H9 (cell line): ENCODE results near the gene IGF1R. TPM values are rescaled to one million over a fixed set of nuclear protein-coding genes. Genes with fewer than 3 reads are reported as not detected.

Experiments used
- DNase-seq: peaks from one replicate; pipeline ENCODE4 v3.0.0-alpha.2; 2017
- H2AFZ ChIP-seq: one replicate; pipeline ENCODE4 v1.6.1; 2013; ENCODE audit warnings: mild to moderate bottlenecking, low read length, control low read depth, moderate library complexity
- H2AK5ac ChIP-seq: 2 replicates; pipeline ENCODE4 v1.6.1; 2013; ENCODE audit warnings: low read length, control low read depth, mixed read lengths; ENCODE audit not compliant: insufficient read length
- H2BK120ac ChIP-seq: one replicate; pipeline ENCODE4 v1.6.1; 2013; ENCODE audit warnings: low read depth, mild to moderate bottlenecking, low read length, control low read depth, inconsistent platforms; ENCODE audit not compliant: poor library complexity, severe bottlenecking
- H2BK12ac ChIP-seq: 2 replicates; pipeline ENCODE4 v1.6.1; 2013; ENCODE audit warnings: low read length, control low read depth, mixed read lengths, low read depth; ENCODE audit not compliant: insufficient read length
- H2BK15ac ChIP-seq: 2 replicates; pipeline ENCODE4 v1.6.1; 2013; ENCODE audit warnings: low read depth, low read length, control low read depth
- H2BK20ac ChIP-seq: one replicate; pipeline ENCODE4 v1.6.1; 2013; ENCODE audit warnings: low read depth, mild to moderate bottlenecking, low read length, control low read depth, inconsistent platforms; ENCODE audit not compliant: poor library complexity, severe bottlenecking
- H2BK5ac ChIP-seq: 2 replicates; pipeline ENCODE4 v1.6.1; 2013; ENCODE audit warnings: low read length, control low read depth, mixed read lengths; ENCODE audit not compliant: insufficient read length
- H3K14ac ChIP-seq: 2 replicates; pipeline ENCODE4 v1.6.1; 2013; ENCODE audit warnings: low read length, control low read depth; ENCODE audit not compliant: insufficient read depth
- H3K18ac ChIP-seq: 2 replicates; pipeline ENCODE4 v1.6.1; 2013; ENCODE audit warnings: low read depth, mild to moderate bottlenecking, mixed read lengths, low read length, control low read depth; ENCODE audit not compliant: insufficient read length
- H3K23ac ChIP-seq: 2 replicates; pipeline ENCODE4 v1.6.1; 2013; ENCODE audit warnings: low read length, control low read depth, mixed read lengths, low read depth; ENCODE audit not compliant: insufficient read length
- H3K23me2 ChIP-seq: 2 replicates; pipeline ENCODE4 v1.6.1; 2013; ENCODE audit warnings: low read depth, mild to moderate bottlenecking, mixed read lengths, low read length, control low read depth; ENCODE audit not compliant: insufficient read length, poor library complexity, severe bottlenecking
- H3K27ac ChIP-seq: 2 replicates; pipeline ENCODE4 v1.5.1; 2013; ENCODE audit warnings: low read length, control low read depth, mixed read lengths, low read depth; ENCODE audit not compliant: insufficient read length
- H3K27me3 ChIP-seq: 2 replicates; pipeline ENCODE4 v1.6.1; 2013; ENCODE audit warnings: low read length, control low read depth, inconsistent platforms; ENCODE audit not compliant: insufficient read depth
- H3K4ac ChIP-seq: 2 replicates; pipeline ENCODE4 v1.6.1; 2013; ENCODE audit warnings: low read depth, mild to moderate bottlenecking, control low read depth, inconsistent platforms, low read length, moderate library complexity
- H3K4me1 ChIP-seq: 2 replicates; pipeline ENCODE4 v1.6.1; 2013; ENCODE audit warnings: low read length, control low read depth, inconsistent platforms; ENCODE audit not compliant: insufficient read depth
- H3K4me2 ChIP-seq: 2 replicates; pipeline ENCODE4 v1.6.1; 2013; ENCODE audit warnings: low read length, control low read depth, mixed read lengths; ENCODE audit not compliant: insufficient read length, insufficient read depth
- H3K56ac ChIP-seq: 2 replicates; pipeline ENCODE4 v1.6.1; 2013; ENCODE audit warnings: low read depth, mild to moderate bottlenecking, mixed read lengths, low read length, control low read depth; ENCODE audit not compliant: insufficient read length
- H3K79me1 ChIP-seq: 2 replicates; pipeline ENCODE4 v1.6.1; 2013; ENCODE audit warnings: low read depth, mild to moderate bottlenecking, moderate library complexity, low read length, control low read depth, inconsistent platforms; ENCODE audit not compliant: insufficient read depth, poor library complexity, severe bottlenecking
- H3K79me2 ChIP-seq: 2 replicates; pipeline ENCODE4 v1.6.1; 2013; ENCODE audit warnings: low read length, control low read depth, inconsistent platforms; ENCODE audit not compliant: insufficient read depth
- H3K9ac ChIP-seq: 2 replicates; pipeline ENCODE4 v1.6.1; 2013; ENCODE audit warnings: low read length, control low read depth, mixed read lengths; ENCODE audit not compliant: insufficient read length; ENCODE audit errors: extremely low read depth
- H3K9me3 ChIP-seq: one replicate; pipeline ENCODE4 v1.6.1; 2013; ENCODE audit warnings: low read depth, low read length, inconsistent platforms; ENCODE audit not compliant: control insufficient read depth
- H3T11ph ChIP-seq: one replicate; pipeline ENCODE4 v1.6.1; 2013; ENCODE audit warnings: mild to moderate bottlenecking, low read length, control low read depth, inconsistent platforms
- H4K20me1 ChIP-seq: one replicate; pipeline ENCODE4 v1.6.1; 2013; ENCODE audit not compliant: control insufficient read depth, insufficient read length, insufficient read depth
- H4K5ac ChIP-seq: 2 replicates; pipeline ENCODE4 v1.6.1; 2013; ENCODE audit warnings: low read depth, mild to moderate bottlenecking, mixed read lengths, low read length, control low read depth; ENCODE audit not compliant: insufficient read length
- H4K8ac ChIP-seq: replicated peaks from 2 replicates; pipeline ENCODE4 v1.6.1; 2013; ENCODE audit warnings: low read length, control low read depth, mixed read lengths, low read depth; ENCODE audit not compliant: insufficient read length
- H4K91ac ChIP-seq: 2 replicates; pipeline ENCODE4 v1.6.1; 2013; ENCODE audit warnings: low read depth, mild to moderate bottlenecking, moderate library complexity, mixed read lengths, low read length, control low read depth; ENCODE audit not compliant: insufficient read length
- H3K27ac Mint-ChIP-seq, 3 experiments: 2 replicates in 2 of 3; 3 replicates in 1 of 3; pipeline ENCODE4 v1.8.0; 2020 to 2021; ENCODE audit warnings: mixed read lengths in 3 of 3, mild to moderate bottlenecking in 1 of 3, moderate library complexity in 1 of 3
- H3K27me3 Mint-ChIP-seq: 2 replicates; pipeline ENCODE4 v1.8.0; 2021; ENCODE audit warnings: low read depth, mild to moderate bottlenecking, moderate library complexity, mixed read lengths
- H3K36me3 Mint-ChIP-seq, 3 experiments: 2 replicates in 2 of 3; 3 replicates in 1 of 3; pipeline ENCODE4 v1.8.0; 2020 to 2021; ENCODE audit warnings: low read depth in 3 of 3, mixed read lengths in 3 of 3; ENCODE audit not compliant: insufficient read depth in 1 of 3
- H3K4me1 Mint-ChIP-seq, 2 experiments: 2 replicates each; pipeline ENCODE4 v1.8.0; 2020; ENCODE audit warnings: mixed read lengths in 2 of 2
- H3K4me3 Mint-ChIP-seq, 2 experiments: 2 replicates in 1 of 2; 3 replicates in 1 of 2; pipeline ENCODE4 v1.8.0; 2020 to 2021; ENCODE audit warnings: mild to moderate bottlenecking in 2 of 2, mixed read lengths in 2 of 2, moderate library complexity in 1 of 2
- H3K9me3 Mint-ChIP-seq, 2 experiments: 2 replicates in 1 of 2; 3 replicates in 1 of 2; pipeline ENCODE4 v1.8.0; 2020; ENCODE audit warnings: mild to moderate bottlenecking in 2 of 2, mixed read lengths in 2 of 2, moderate library complexity in 1 of 2
- WGBS: extraction: QIAGEN DNeasy Blood & Tissue Kit; methylation state at CpG from one replicate; pipeline ENCODE4 v1.1.7; 2013; ENCODE audit warnings: missing lambda C conversion rate, low lambda C conversion rate, mixed read lengths; ENCODE audit not compliant: insufficient read length; ENCODE audit errors: extremely low coverage; 5-methylcytosine and 5-hydroxymethylcytosine counted together
- total RNA-seq: library from RNA; stranded (reverse); gene quantifications from 2 replicates; pipeline ENCODE4 v1.2.1, GENCODE V29; 2021
- TF ChIP-seq, protein P1 (sequence below): fragments of 200-600 bp; sonication (generic); conservative IDR thresholded peaks from 3 replicates; pipeline ENCODE4 v1.8.0; 2021; ENCODE audit warnings: antibody characterized with exemption, mild to moderate bottlenecking

IGF1R gene
- total RNA-seq, 1 experiment from 2014 or later: 70.0 TPM

DNA sequence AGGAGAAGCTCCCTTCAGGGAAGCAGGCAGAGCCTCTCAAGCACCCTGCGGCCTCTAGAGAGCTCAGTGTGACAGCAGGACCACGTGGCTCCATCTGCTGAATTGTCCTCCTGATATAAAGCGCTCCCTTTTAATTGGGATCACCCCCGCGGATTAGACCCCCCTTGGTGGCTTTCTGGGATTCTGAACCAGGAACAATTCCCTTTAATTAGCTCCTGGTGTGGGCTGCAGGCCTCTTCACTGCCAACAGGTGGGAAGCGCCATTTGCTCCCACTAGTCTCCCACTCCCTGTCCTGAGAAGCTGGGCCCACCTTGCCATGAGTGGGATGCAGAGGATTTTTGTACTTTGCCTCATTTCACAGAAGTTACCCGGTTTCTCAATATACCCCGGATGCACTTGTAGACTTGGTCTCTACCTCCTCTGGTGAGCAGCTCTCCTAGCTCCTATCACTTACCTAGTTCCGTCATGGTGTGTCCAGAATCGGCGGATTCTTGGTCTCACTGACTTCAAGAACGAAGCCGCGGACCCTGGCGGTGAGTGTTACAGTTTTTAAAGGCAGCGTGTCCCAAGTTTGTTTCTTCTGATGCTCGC is 358.7 kb downstream of the IGF1R start:
- peaks cover 2 to 5% of the 10 kb centered on the region in 2 experiments; a peak in 1 of 5 replicates for H3K9me3 Mint-ChIP-seq
- Histone ChIP-seq H3K4ac (no peak overlapping the region), H3K56ac (no peak overlapping the region), H2BK5ac (no peak overlapping the region), H4K20me1 (no peaks in the 10 kb centered on the region), H3K79me2 (no peaks in the 10 kb centered on the region), H3K79me1 (no peaks in the 10 kb centered on the region), H2AK5ac (no peak overlapping the region), H3K18ac (no peak overlapping the region), H2BK20ac (no peak overlapping the region), H2AFZ (no peak overlapping the region), H3K4me1 (no peaks in the 10 kb centered on the region), H2BK15ac (no peak overlapping the region), H3K27me3 (no peaks in the 10 kb centered on the region), H2BK12ac (no peak overlapping the region), H3T11ph (no peak overlapping the region), H3K4me2 (no peak overlapping the region), H3K27ac (no peak overlapping the region), H3K23ac (no peak overlapping the region), H3K23me2 (no peaks in the 10 kb centered on the region), H3K9ac (no peak overlapping the region), H2BK120ac (no peak overlapping the region), H4K5ac (no peak overlapping the region), H3K14ac (no peak overlapping the region), H4K91ac (no peak overlapping the region), H4K8ac (no peak overlapping the region), H3K9me3 (no peaks in the 10 kb centered on the region)
- H3K4me3 Mint-ChIP-seq: no peak overlapping the region
- no peak overlapping the region for H3K27ac Mint-ChIP-seq
- peaks cover 3% of the 10 kb centered on the region for H3K27me3 Mint-ChIP-seq
- no peak for DNase-seq
- no CpG with 5 or more reads among the region's 17 CpGs for WGBS
- peaks cover 1 to 4% (median 2%) of the 10 kb centered on the region in 3 experiments; a peak in 4 of 7 replicates for H3K36me3 Mint-ChIP-seq
- TF ChIP-seq, protein P1, sequence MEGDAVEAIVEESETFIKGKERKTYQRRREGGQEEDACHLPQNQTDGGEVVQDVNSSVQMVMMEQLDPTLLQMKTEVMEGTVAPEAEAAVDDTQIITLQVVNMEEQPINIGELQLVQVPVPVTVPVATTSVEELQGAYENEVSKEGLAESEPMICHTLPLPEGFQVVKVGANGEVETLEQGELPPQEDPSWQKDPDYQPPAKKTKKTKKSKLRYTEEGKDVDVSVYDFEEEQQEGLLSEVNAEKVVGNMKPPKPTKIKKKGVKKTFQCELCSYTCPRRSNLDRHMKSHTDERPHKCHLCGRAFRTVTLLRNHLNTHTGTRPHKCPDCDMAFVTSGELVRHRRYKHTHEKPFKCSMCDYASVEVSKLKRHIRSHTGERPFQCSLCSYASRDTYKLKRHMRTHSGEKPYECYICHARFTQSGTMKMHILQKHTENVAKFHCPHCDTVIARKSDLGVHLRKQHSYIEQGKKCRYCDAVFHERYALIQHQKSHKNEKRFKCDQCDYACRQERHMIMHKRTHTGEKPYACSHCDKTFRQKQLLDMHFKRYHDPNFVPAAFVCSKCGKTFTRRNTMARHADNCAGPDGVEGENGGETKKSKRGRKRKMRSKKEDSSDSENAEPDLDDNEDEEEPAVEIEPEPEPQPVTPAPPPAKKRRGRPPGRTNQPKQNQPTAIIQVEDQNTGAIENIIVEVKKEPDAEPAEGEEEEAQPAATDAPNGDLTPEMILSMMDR: no peak
- H3K4me1 Mint-ChIP-seq: no peaks in the 10 kb centered on the region
